ENCODE data around the gene TMX4.

The TMX4 gene

GRCh38 chr20:8019998-8020247 lies 362 bp upstream of the TMX4 start:
- DNase-seq (ENCODE audit: low read depth) = no peak

- DNase-seq (ENCODE audit: low read depth) = no peak
These were observed 659 bp downstream of the TMX4 start for GRCh38 chr20:8018958-8019245.

DNA sequence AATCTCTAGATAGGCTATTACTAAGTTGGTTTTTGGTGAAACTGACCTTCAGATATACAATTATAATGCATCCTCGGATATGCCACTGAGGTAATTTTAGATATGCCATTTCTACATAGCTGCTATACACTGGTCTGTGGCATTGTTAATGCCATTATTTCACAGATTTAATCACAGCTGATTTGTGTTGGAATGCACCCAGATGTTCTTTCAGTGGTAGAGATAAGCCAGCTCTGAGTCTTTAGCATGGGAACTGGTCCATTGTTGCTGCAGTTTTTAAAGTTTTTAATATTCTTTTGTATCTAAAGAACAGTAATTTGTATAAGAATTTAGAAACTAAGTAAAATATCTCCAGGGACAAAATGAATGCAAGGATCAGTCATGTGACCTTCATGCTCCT lies 6.8 kb downstream of the TMX4 start:
- DNase-seq (ENCODE audit: low read depth) = no peak

GRCh38 chr20:8008733-8009132 lies 10.8 kb downstream of the TMX4 start:
- no peak for DNase-seq (ENCODE audit: low read depth)

DNA sequence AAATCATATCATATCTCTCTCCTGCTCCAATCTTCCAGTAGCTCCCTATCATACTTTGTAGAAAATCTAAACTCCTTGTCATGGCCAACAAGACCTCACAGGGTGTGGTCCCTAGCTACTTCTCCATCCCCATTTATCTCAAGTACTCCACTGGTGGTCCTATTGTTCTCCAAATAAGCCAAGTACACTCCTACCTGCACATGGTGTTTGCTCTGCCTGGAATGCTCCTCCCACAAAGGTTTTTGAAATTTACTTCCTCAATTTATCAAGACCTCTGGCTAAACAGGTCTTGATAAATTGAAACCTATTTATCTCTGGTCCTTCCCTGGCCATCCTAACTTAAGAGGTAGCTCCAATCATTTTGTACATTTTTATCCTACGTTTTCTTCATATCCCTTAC lies 12.1 kb downstream of the TMX4 start:
- no peak for DNase-seq (ENCODE audit: low read depth)

DNA sequence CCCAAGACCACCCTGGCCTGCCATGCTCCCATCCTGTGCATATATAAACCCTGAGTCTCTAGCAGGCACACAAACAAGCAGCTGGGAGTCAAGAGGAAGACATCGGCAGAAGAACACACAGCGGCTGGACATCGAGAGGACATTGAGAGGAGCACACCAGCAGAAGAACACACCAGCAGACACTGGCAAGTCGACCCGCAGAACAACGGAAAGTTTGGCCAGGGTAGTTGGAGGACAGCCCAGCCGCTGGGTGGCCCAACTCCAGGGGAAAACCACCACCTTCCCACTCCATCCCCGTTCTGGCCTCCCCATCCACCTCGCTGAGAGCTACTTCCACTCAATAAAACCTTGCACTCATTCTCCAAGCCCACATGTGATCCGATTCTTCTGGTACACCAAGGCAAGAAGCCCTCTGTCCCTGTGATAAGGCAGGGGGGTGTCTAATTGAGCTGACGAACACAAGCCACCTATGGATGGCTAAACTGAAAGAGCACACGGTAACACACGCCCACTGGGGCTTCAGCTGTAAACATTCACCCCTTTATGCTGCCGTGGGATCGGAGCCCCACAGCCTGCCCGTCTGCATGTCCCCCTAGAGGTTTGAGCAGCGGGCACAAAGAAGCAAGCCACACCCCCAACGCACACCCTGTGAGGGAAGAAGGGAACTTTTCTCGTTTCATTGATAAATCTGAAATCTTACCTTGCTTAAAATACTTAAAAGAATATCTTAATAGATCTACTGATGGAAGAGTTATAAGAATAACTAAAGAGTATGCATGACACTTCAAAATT lies 13.8 kb downstream of the TMX4 start:
- no peak for DNase-seq (ENCODE audit: low read depth)

DNA sequence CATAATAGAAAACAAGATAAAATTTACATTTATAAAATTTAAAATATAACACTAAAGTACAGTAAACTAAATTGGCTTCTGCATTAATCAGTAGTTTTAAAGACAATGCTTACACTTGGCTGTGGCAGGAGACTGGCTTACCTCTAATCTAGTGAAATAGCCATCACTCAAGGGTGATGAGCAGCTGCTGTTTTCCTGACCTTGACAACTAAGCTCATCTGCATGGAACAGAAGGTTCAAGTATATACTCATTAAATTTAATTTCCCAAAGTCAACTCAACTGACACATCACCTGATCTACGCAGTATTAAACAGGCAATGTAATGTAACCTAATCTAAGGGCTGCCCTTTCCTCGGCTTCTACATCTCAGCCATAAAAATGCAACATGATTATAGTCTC lies 14.5 kb downstream of the TMX4 start:
- DNase-seq (ENCODE audit: low read depth) = no peak

GRCh38 chr20:8002056-8002455 lies 17.5 kb downstream of the TMX4 start:
- DNase-seq (ENCODE audit: low read depth) = no peak

DNA sequence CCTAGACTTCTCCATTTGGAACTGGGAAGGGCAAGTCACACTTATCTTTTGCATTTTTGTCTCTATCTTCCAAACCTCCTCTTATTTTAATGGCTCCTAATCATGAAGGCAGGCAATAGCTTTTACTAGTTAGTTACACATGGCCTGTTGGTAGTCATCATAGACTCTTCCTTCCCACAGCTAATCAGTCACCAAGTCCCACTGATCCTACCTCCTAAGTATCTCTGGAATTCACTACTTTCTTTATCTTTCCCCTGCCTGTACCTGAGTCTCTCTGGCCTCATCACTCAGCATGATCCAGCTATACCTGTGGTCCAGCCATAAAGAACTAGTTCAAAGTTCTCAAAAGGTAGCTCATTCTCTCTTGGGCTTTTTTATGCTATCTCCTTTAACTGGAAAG lies 18.8 kb downstream of the TMX4 start:
- DNase-seq (ENCODE audit: low read depth) = no peak

DNA sequence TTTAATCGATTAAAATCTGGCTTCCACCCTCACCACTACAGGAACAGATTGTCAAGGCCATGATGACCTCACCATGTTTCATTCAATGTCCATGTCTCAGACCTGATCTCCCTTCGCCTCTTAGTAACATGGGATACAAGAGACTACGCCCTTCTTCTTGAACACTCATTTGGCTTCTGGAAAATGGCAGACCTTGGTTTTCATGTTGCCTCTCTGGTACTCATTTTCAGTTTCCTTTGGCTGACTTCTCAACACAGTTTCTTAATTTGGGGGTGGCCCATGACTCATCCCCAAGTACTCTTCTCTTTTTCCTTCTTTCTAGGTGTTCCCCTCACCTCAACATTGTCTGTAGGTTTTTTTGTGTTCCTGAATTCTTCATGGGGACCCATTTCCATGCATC lies 22.7 kb downstream of the TMX4 start:
- no peak for DNase-seq (ENCODE audit: low read depth)

- DNase-seq (ENCODE audit: low read depth) = no peak
These were observed 24.8 kb downstream of the TMX4 start for GRCh38 chr20:7994809-7995208.

DNA sequence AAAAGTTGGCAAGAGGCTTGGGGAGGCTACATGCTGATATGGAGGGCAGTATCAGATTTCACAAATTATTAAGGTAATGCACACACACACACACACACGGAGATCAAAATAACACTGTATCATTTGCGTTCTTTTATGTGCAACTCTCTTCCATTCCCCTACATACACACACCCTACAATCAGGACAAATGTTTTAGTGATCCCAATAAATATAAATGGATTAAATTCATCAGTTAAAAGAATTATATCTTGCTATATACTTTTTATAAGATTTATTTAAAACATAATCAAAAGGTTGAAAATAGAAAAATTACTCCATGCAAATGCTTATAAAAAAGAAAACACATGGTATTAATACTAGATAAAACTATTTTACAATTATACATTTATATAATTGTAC lies 25.9 kb downstream of the TMX4 start:
- DNase-seq (ENCODE audit: low read depth) = no peak

GRCh38 chr20:7993238-7993637 lies 26.3 kb downstream of the TMX4 start:
- no peak for DNase-seq (ENCODE audit: low read depth)

DNA sequence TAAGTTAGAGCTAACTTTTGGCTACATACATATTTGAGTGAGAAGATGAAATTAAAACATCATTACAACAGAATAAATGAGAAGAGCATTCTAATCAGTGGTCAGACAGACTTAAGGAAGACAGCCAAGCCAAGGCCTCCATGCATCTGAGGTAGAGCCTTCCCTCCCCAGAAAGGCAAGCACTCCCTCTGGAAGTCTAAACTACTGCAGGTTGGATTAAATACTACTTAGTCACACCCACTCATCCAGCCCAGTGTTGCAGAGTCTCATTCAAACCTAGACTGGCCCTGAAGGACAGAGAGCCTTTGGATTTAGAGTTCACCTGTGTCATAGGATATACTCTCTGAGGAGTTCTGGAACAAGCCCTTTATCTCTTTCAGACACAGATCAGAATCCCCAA lies 29.2 kb downstream of the TMX4 start:
- no peak for DNase-seq (ENCODE audit: low read depth)

- no peak for DNase-seq (ENCODE audit: low read depth)
These were observed 30.2 kb downstream of the TMX4 start for GRCh38 chr20:7989379-7989778.

- no peak for DNase-seq (ENCODE audit: low read depth)
These were observed 33.6 kb downstream of the TMX4 start for GRCh38 chr20:7985916-7986315.

- DNase-seq (ENCODE audit: low read depth) = no peak
These were observed 35.4 kb downstream of the TMX4 start for GRCh38 chr20:7984192-7984591.

GRCh38 chr20:7981374-7981773 lies 38.2 kb downstream of the TMX4 start:
- DNase-seq (ENCODE audit: low read depth) = no peak

- peak; percentile 9 for DNase-seq (ENCODE audit: low read depth)
These were observed 39.1 kb downstream of the TMX4 start for GRCh38 chr20:7980332-7981046.

DNA sequence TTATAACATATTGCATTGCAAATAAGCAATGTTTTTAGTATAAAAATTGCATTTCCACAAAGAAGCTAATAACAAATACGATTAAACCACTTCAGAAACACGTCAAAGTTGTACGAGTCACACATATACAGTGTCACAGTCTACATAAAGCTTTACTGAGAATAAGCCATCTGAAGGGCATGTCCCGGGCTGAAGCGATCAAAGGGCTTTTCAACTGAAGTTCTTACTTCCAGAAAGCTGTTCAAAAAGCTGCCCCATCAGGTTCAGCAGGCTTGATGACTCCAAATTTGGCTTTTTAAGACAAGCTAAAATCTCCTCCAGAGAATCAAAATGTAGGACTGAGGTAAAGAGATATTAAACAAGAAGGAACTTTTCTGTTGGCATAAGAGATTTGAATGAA lies 41.9 kb downstream of the TMX4 start:
- no peak for DNase-seq (ENCODE audit: low read depth)

DNA sequence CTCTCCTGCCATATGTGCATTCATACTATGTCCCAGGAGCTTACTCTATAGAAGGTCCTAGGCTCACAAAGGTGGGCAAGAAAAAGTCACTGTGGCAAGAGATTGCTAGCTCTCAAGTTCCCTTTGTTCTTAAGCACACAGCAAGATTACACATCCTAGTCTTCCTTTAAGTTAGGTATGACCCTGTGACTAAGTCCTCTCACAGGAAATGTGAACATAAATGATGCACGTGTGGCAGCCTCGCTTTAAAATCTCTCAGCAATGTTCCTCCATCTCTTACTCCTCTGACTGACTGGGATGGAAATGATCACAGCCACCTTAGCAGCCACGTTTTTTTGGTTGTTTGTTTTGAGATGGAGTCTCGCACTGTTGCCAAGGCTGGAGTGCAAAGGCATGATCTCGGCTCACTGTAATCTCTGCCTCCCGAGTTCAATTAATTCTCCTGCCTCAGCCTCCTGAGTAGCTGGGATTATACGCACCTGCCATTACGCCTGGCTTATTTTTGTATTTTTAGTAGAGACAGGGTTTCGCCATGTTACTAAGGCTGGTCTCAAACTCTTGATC lies 43.6 kb downstream of the TMX4 start:
- no peak for DNase-seq (ENCODE audit: low read depth)

DNA sequence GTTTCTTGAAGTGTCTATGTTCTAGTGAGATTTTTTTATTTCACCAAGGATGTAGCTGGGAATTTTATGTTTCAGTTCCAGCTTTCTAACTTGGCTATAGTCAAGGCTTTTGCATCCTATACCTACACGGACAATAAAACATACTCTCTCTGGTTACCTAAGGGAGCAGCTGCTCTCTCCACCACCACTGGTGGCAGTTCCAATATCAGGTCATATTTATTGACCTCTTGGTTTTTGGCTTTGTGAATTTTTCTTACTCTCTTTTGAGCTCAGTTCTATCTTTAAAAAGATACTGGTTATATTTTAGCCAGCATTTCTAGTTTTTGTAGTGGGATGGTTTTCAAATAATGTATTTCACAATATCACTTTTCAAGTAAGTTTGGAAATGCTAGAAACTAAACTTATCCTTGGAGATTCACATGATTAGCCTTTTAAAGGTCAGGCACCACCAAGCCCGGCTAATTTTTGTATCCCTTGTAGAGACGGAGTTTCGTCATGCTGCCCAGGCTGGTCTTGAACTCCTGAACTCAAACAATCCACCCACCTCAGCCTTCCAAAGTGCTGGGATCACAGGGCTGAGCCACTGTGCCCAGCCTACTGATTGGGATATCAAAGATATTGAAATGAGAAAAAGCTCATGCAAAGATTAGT lies 44.7 kb downstream of the TMX4 start:
- DNase-seq (ENCODE audit: low read depth) = no peak

DNA sequence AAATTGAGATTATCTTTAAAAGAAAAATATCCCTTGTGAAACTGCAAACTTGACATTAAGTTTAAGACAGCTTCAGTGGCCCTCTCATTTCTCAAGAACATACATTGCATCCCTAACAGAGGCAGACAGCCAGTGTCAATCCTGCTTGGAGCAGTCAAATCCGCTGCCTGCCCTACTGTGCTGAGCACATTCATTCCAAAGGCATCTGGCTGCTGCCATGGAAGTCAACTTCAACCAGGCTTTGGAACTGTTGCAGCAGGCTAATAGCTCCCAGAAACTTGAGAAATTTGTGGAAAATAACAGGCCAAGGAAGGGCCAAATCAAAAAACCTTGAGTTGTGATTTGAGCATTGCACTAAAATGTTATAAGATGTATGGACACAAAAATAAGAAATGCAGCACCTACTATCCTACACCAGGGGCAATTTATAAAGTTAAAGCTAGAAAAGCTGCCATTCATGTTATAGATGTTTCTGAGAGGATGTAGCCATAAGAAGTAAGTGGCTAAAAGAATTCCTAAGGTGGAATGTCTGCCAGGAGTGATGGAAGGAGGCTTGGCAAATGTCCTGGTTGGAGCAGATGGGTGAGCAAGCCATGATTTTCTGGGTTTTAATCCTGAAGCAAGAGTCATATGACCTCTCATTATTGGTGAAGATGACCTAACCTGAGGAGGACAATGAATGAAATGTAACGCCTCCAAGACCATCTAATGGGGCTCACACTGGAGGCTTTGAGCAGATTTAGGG lies 47.9 kb downstream of the TMX4 start:
- peak; percentile 20 for DNase-seq (ENCODE audit: low read depth)
